HepG2 (cell line): Measurements from ENCODE around the gene KCNK10. TPM values are rescaled to one million over a fixed set of nuclear protein-coding genes. Genes with fewer than 3 reads are reported as not detected.

Experiments used
- ATAC-seq: fragments of 200-7000 bp; cut with Tn5 transposase; 3 replicates; pipeline ENCODE4 v1.9.1; 2020; ENCODE audit warnings: mild to moderate bottlenecking, moderate library complexity
- BruUV-seq: library from RNA; stranded (reverse); fragments of 400-500 nt; replicated peaks from 2 replicates; lab custom pipeline; 2021; lab: Mats Ljungman, UMichigan
- CTCF ChIA-PET: fragments of 300-600 bp; formaldehyde crosslinking; extraction: SDS; loops from one replicate; lab custom pipeline; 2021; ENCODE audit warnings: low total read pairs, inconsistent platforms, low intra/inter-chr PET ratio; lab: Yijun Ruan, JAX
- POLR2A ChIA-PET: fragments of 350-600 bp; sonication (Branson Sonifier 250); formaldehyde crosslinking; loops from one replicate; lab custom pipeline; 2020; ENCODE audit warnings: antibody characterized with exemption, inconsistent platforms; lab: Yijun Ruan, JAX
- DNase-seq: peaks from one replicate; pipeline ENCODE4 v3.0.0-alpha.2; 2015; ENCODE audit warnings: low spot score
- FAIRE-seq: peaks from 3 replicates; lab custom pipeline; 2011; peaks lifted over from hg19 to GRCh38; lab: Jason Lieb, UNC
- H2AFZ ChIP-seq: one replicate; pipeline ENCODE4 v1.6.1; 2011; ENCODE audit warnings: low read length, inconsistent platforms
- H3K27ac ChIP-seq: fragments of 300-600 bp; 3 replicates; pipeline ENCODE4 v1.8.0; 2011; ENCODE audit warnings: mixed run types, mild to moderate bottlenecking, mixed read lengths, low read length, inconsistent platforms; ENCODE audit not compliant: insufficient read depth; ENCODE audit errors: extremely low read length
- H3K27me3 ChIP-seq, 2 experiments: fragments of 200-600 bp in 1 of 2; 2 replicates in 1 of 2; 3 replicates in 1 of 2; pipeline versions ENCODE4 v1.6.0 to v1.8.0; 2011; ENCODE audit warnings: low read length in 2 of 2, mild to moderate bottlenecking in 2 of 2, moderate library complexity in 2 of 2, inconsistent platforms in 1 of 2; ENCODE audit not compliant: insufficient read depth in 2 of 2, control insufficient read depth in 1 of 2
- H3K36me3 ChIP-seq, 2 experiments: fragments of 200-600 bp in 1 of 2; replicated peaks in 1 of 2; 2 replicates in 1 of 2; 3 replicates in 1 of 2; pipeline versions ENCODE4 v1.5.1 to v1.8.0; 2011; ENCODE audit warnings: low read length in 2 of 2, inconsistent platforms in 1 of 2; ENCODE audit not compliant: insufficient read depth in 2 of 2, control insufficient read depth in 1 of 2
- H3K4me1 ChIP-seq: 2 replicates; pipeline ENCODE4 v1.5.1; 2012; ENCODE audit warnings: low read length, inconsistent platforms; ENCODE audit not compliant: insufficient read depth
- H3K4me2 ChIP-seq: 2 replicates; pipeline ENCODE4 v1.6.0; 2011; ENCODE audit warnings: low read depth, low read length, inconsistent platforms
- H3K4me3 ChIP-seq, 3 experiments: fragments of 200-600 bp in 1 of 3; sonication (generic), shearing (Covaris generic) in 1 of 3; replicated peaks in 1 of 3; 2 replicates each; pipeline ENCODE4 v1.5.1; 2011 to 2016; ENCODE audit warnings: low read length in 3 of 3, inconsistent platforms in 2 of 3, low read depth in 2 of 3, mild to moderate bottlenecking in 2 of 3, control low read depth in 1 of 3, mixed read lengths in 1 of 3; ENCODE audit not compliant: insufficient read depth in 1 of 3
- H3K79me2 ChIP-seq: one replicate; pipeline ENCODE4 v1.6.1; 2011; ENCODE audit warnings: low read length, inconsistent platforms; ENCODE audit not compliant: insufficient read depth
- H3K9ac ChIP-seq: 2 replicates; pipeline ENCODE4 v1.6.0; 2011; ENCODE audit warnings: mild to moderate bottlenecking, low read depth, low read length, inconsistent platforms; ENCODE audit not compliant: insufficient read depth
- H3K9me3 ChIP-seq: 2 replicates; pipeline ENCODE4 v1.5.1; 2012; ENCODE audit warnings: mild to moderate bottlenecking, low read length
- H4K20me1 ChIP-seq: 2 replicates; pipeline ENCODE4 v1.6.0; 2011; ENCODE audit warnings: inconsistent platforms, mild to moderate bottlenecking, low read length, moderate library complexity; ENCODE audit not compliant: insufficient read depth
- EEA1 ChIP-seq: sonication (generic); formaldehyde crosslinking; IDR thresholded peaks from 2 replicates; pipeline ENCODE4 v1.5.1; 2020; ENCODE audit warnings: mild to moderate bottlenecking, missing genetic modification reagents, borderline replicate concordance
- FOXJ3 ChIP-seq: sonication (generic); formaldehyde crosslinking; IDR thresholded peaks from 2 replicates; pipeline ENCODE4 v1.4.0; 2020; ENCODE audit warnings: missing genetic modification reagents, mild to moderate bottlenecking, borderline replicate concordance
- HMGA1 ChIP-seq: sonication (generic); formaldehyde crosslinking; conservative IDR thresholded peaks from 2 replicates; pipeline ENCODE4 v1.4.0; 2020; ENCODE audit warnings: missing genetic modification reagents
- KDM5A ChIP-seq: fragments of 200-600 bp; sonication (generic); IDR thresholded peaks from 2 replicates; pipeline ENCODE4 v1.7.0; 2018; ENCODE audit warnings: antibody characterized with exemption, mild to moderate bottlenecking, low read length, borderline replicate concordance
- NFRKB ChIP-seq: fragments of 450-650 bp; IDR thresholded peaks from 2 replicates; pipeline ENCODE4 v1.6.1; 2017
- SALL2 ChIP-seq: sonication (generic); formaldehyde crosslinking; IDR thresholded peaks from 2 replicates; pipeline ENCODE4 v1.8.1; 2023; ENCODE audit warnings: mild to moderate bottlenecking, missing genetic modification reagents, inconsistent platforms
- ZNF552 ChIP-seq: sonication (generic); formaldehyde crosslinking; IDR thresholded peaks from 2 replicates; pipeline ENCODE4 v1.9.0; 2022; ENCODE audit warnings: missing genetic modification reagents, mild to moderate bottlenecking, borderline replicate concordance
- ZNF792 ChIP-seq: IDR thresholded peaks from 2 replicates; pipeline ENCODE4 v1.6.1; 2016
- WGBS: methylation state at CpG from one replicate; pipeline ENCODE4 v1.1.6; 2017; ENCODE audit warnings: low lambda C conversion rate; 5-methylcytosine and 5-hydroxymethylcytosine counted together
- in situ Hi-C: cut with HindIII; loops from 2 replicates; pipeline ENCODE4 v1.10.0; 2017; ENCODE audit warnings: low pct_unique_long_range_greater_than_20kb; ENCODE audit not compliant: extremely low pct_ligation_motif_present
- intact Hi-C: fragments of 100-400 bp; cut with micrococcal nuclease; formaldehyde crosslinking; loops from one replicate; pipeline ENCODE4 v1.10.0; 2022; ENCODE audit not compliant: unreplicated experiment
- polyA plus RNA-seq, 8 experiments: library from polyadenylated mRNA; depleted of rRNA in 3 of 8; stranded (reverse) in 7 of 8; unstranded in 1 of 8; fragments of >200 nt; fragmentation: Illumina TruSeq in 4 of 8; extraction: Trizol in 4 of 8; gene quantifications; 2 replicates each; pipeline versions ENCODE4 v1.2.1 to v1.2.3, GENCODE V29; 2011 to 2016; ENCODE audit warnings: low read depth in 4 of 8, missing spikeins in 1 of 8, mixed read lengths in 1 of 8; ENCODE audit not compliant: insufficient read depth in 1 of 8
- total RNA-seq, 5 experiments: library from RNA; depleted of rRNA; stranded (reverse); fragments of >200 nt; fragmentation: Illumina TruSeq; extraction: Trizol; gene quantifications; 2 replicates each; pipeline ENCODE4 v1.2.3, GENCODE V29; 2016; ENCODE audit warnings: low read depth in 1 of 5
- TF ChIP-seq, protein P1 (sequence below): sonication (generic); formaldehyde crosslinking; IDR thresholded peaks from 2 replicates; pipeline ENCODE4 v1.5.1; 2020; ENCODE audit warnings: mild to moderate bottlenecking, missing genetic modification reagents, borderline replicate concordance
- TF ChIP-seq, protein P2 (sequence below): sonication (generic); formaldehyde crosslinking; IDR thresholded peaks from 2 replicates; pipeline ENCODE4 v1.5.1; 2020; ENCODE audit warnings: missing genetic modification reagents, mild to moderate bottlenecking, borderline replicate concordance
- TF ChIP-seq, protein P3 (sequence below): sonication (generic); formaldehyde crosslinking; IDR thresholded peaks from one replicate; pipeline ENCODE4 v1.5.1; 2020; ENCODE audit warnings: mild to moderate bottlenecking, missing genetic modification reagents; ENCODE audit errors: not compliant biosample characterization
- TF ChIP-seq, protein P4 (sequence below): sonication (generic); formaldehyde crosslinking; IDR thresholded peaks from 2 replicates; pipeline ENCODE4 v1.5.0; 2020; ENCODE audit warnings: mild to moderate bottlenecking, missing genetic modification reagents

Gene KCNK10
- total and polyA plus RNA-seq, 2 of the 13 experiments (the other 11 are each of a cell fraction or from before 2014, with no cell fraction given), result not detected

DNA sequence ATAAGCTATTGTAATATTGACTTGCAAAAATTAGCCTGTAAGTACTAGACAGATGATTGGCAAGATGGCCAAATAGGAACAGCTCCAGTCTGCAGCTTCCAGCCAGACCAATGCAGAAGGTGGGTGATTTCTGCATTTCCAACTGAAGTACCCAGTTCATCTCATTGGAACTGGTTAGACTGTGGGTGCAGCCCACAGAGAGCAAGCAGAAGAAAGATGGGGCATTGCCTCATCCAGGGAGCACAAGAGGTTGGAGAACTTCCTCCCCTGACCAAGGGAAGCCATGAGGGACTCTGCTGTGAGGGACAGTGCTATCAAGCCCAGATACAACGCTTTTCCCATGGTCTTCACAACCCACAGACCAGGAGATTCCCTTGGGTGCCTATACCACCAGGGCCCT, 46.4 kb upstream of the KCNK10 start:
- no peaks in the 10 kb centered on the region for H3K79me2 ChIP-seq
- ATAC-seq, result no peak
- H3K4me1 ChIP-seq, result no peaks in the 10 kb centered on the region
- ChIA-PET POLR2A (no interaction called here), CTCF (no interaction called here)
- H3K9ac ChIP-seq, result no peak overlapping the region
- no peak for DNase-seq
- no peaks in the 10 kb centered on the region for H4K20me1 ChIP-seq
- intact Hi-C loops, result no loop called here
- H3K4me2 ChIP-seq, result no peak overlapping the region
- no peak overlapping the region for H2AFZ ChIP-seq
- BruUV-seq, result no TSS peak
- in situ Hi-C loops, result no loop called here
- H3K27me3 ChIP-seq, result peaks cover 0 to 2% of the 10 kb centered on the region in 2 experiments; a peak in 1 of 5 replicates
- FAIRE-seq, result no peak
- H3K27ac ChIP-seq, result no peak overlapping the region
- no peak overlapping the region for H3K4me3 ChIP-seq
- WGBS, result no CpG with 5 or more reads among the region's 1 CpG
- no peaks in the 10 kb centered on the region for H3K36me3 ChIP-seq
- no peaks in the 10 kb centered on the region for H3K9me3 ChIP-seq
- TF ChIP-seq NFRKB (no peak), KDM5A (no peak), ZNF552 (CRISPR knock-in tag) (no peak), EEA1 (CRISPR knock-in tag) (no peak), FOXJ3 (CRISPR knock-in tag) (no peak), ZNF792 (CRISPR knock-in tag) (no peak), SALL2 (CRISPR knock-in tag) (no peak), HMGA1 (CRISPR knock-in tag) (no peak)
- TF ChIP-seq, protein P1, sequence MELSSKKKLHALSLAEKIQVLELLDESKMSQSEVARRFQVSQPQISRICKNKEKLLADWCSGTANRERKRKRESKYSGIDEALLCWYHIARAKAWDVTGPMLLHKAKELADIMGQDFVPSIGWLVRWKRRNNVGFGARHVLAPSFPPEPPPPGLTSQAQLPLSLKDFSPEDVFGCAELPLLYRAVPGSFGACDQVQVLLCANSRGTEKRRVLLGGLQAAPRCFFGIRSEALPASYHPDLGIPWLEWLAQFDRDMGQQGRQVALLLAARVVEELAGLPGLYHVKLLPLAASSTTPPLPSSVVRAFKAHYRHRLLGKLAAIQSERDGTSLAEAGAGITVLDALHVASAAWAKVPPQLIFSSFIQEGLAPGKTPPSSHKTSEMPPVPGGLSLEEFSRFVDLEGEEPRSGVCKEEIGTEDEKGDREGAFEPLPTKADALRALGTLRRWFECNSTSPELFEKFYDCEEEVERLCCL (CRISPR knock-in tag), result no peak
- TF ChIP-seq, protein P2, sequence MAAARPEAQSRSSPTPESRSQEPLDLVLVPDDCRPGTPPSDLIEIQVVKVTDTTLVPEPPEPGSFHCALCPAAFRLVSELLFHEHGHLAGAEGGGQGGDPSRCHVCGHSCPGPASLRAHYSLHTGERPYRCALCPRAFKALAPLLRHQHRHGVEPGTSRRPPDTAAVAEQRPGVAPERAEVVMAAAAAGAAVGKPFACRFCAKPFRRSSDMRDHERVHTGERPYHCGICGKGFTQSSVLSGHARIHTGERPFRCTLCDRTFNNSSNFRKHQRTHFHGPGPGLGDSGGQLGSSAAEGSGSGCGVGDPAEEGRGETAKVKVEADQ (CRISPR knock-in tag), result no peak
- TF ChIP-seq, protein P3, sequence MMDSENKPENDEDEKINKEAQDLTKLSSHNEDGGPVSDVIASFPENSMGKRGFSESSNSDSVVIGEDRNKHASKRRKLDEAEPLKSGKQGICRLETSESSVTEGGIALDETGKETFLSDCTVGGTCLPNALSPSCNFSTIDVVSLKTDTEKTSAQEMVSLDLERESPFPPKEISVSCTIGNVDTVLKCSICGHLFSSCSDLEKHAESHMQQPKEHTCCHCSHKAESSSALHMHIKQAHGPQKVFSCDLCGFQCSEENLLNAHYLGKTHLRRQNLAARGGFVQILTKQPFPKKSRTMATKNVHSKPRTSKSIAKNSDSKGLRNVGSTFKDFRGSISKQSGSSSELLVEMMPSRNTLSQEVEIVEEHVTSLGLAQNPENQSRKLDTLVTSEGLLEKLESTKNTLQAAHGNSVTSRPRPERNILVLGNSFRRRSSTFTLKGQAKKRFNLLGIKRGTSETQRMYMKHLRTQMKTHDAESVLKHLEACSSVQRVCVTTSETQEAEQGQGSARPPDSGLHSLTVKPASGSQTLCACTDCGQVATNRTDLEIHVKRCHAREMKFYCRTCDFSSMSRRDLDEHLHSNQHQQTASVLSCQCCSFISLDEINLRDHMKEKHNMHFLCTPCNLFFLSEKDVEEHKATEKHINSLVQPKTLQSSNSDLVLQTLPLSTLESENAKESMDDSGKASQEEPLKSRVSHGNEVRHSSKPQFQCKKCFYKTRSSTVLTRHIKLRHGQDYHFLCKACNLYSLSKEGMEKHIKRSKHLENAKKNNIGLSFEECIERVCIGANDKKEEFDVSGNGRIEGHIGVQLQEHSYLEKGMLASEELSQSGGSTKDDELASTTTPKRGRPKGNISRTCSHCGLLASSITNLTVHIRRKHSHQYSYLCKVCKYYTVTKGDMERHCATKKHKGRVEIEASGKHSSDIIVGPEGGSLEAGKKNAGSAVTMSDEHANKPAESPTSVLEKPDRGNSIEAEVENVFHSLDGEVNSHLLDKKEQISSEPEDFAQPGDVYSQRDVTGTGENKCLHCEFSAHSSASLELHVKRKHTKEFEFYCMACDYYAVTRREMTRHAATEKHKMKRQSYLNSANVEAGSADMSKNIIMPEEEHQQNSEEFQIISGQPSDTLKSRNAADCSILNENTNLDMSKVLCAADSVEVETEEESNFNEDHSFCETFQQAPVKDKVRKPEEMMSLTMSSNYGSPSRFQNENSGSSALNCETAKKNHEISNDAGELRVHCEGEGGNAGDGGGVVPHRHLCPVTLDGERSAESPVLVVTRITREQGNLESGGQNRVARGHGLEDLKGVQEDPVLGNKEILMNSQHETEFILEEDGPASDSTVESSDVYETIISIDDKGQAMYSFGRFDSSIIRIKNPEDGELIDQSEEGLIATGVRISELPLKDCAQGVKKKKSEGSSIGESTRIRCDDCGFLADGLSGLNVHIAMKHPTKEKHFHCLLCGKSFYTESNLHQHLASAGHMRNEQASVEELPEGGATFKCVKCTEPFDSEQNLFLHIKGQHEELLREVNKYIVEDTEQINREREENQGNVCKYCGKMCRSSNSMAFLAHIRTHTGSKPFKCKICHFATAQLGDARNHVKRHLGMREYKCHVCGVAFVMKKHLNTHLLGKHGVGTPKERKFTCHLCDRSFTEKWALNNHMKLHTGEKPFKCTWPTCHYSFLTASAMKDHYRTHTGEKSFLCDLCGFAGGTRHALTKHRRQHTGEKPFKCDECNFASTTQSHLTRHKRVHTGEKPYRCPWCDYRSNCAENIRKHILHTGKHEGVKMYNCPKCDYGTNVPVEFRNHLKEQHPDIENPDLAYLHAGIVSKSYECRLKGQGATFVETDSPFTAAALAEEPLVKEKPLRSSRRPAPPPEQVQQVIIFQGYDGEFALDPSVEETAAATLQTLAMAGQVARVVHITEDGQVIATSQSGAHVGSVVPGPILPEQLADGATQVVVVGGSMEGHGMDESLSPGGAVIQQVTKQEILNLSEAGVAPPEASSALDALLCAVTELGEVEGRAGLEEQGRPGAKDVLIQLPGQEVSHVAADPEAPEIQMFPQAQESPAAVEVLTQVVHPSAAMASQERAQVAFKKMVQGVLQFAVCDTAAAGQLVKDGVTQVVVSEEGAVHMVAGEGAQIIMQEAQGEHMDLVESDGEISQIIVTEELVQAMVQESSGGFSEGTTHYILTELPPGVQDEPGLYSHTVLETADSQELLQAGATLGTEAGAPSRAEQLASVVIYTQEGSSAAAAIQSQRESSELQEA, result no peak
- TF ChIP-seq, protein P4, sequence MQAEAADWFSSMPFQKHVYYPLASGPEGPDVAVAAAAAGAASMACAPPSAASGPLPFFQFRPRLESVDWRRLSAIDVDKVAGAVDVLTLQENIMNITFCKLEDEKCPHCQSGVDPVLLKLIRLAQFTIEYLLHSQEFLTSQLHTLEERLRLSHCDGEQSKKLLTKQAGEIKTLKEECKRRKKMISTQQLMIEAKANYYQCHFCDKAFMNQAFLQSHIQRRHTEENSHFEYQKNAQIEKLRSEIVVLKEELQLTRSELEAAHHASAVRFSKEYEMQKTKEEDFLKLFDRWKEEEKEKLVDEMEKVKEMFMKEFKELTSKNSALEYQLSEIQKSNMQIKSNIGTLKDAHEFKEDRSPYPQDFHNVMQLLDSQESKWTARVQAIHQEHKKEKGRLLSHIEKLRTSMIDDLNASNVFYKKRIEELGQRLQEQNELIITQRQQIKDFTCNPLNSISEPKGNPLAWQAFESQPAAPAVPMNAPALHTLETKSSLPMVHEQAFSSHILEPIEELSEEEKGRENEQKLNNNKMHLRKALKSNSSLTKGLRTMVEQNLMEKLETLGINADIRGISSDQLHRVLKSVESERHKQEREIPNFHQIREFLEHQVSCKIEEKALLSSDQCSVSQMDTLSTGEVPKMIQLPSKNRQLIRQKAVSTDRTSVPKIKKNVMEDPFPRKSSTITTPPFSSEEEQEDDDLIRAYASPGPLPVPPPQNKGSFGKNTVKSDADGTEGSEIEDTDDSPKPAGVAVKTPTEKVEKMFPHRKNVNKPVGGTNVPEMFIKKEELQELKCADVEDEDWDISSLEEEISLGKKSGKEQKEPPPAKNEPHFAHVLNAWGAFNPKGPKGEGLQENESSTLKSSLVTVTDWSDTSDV (CRISPR knock-in tag), result no peak
